GM21423 (cell line): ENCODE results near the gene OR7C1.
"Not testable (repeated sequence)": the region's sequence is repeated elsewhere in the genome, so short reads cannot be mapped to it uniquely, and the experiment has no call there.

Experiments used
- ATAC-seq: cut with Tn5 transposase; IDR thresholded peaks from one replicate; pipeline ENCODE4 v1.9.1; 2021; ENCODE audit warnings: mild to moderate bottlenecking, moderate library complexity; ENCODE audit not compliant: unreplicated experiment

Gene OR7C1

GRCh38 chr19:14785102-14785793 lies 49.7 kb downstream of the OR7C1 start:
- peak; percentile 37 for ATAC-seq

- ATAC-seq: peak; percentile 60
These were observed 50.3 kb downstream of the OR7C1 start for GRCh38 chr19:14784730-14785101.

GRCh38 chr19:14783410-14783998 lies 51.5 kb downstream of the OR7C1 start:
- not testable (repeated sequence) for ATAC-seq

- no peak for ATAC-seq
These were observed 52.2 kb downstream of the OR7C1 start for GRCh38 chr19:14782626-14783409.

- ATAC-seq: not testable (repeated sequence)
These were observed 53.1 kb downstream of the OR7C1 start for GRCh38 chr19:14781713-14782536.

GRCh38 chr19:14780622-14781225 lies 54.3 kb downstream of the OR7C1 start:
- not testable (repeated sequence) for ATAC-seq

- no peak for ATAC-seq
These were observed 55.8 kb downstream of the OR7C1 start for GRCh38 chr19:14779151-14779550.

- ATAC-seq: not testable (repeated sequence)
These were observed 56.7 kb downstream of the OR7C1 start, which contains the start of gene ADGRE2 for GRCh38 chr19:14778110-14778845. TSS of gene ADGRE2 (minus strand) at chr19:14778560. CDS start at chr19:14776756, 1,804 bp downstream.

- not testable (repeated sequence) for ATAC-seq
These were observed 57.3 kb downstream of the OR7C1 start for GRCh38 chr19:14777645-14778044.

GRCh38 chr19:14775869-14776586 lies 59.0 kb downstream of the OR7C1 start:
- ATAC-seq: no peak

- not testable (repeated sequence) for ATAC-seq
These were observed 59.7 kb downstream of the OR7C1 start for GRCh38 chr19:14775326-14775725.

GRCh38 chr19:14774373-14774772 lies 60.6 kb downstream of the OR7C1 start:
- ATAC-seq: no peak

GRCh38 chr19:14773722-14774121 lies 61.3 kb downstream of the OR7C1 start:
- not testable (repeated sequence) for ATAC-seq

GRCh38 chr19:14772995-14773394 lies 62.0 kb downstream of the OR7C1 start:
- ATAC-seq: no peak

GRCh38 chr19:14772467-14772866 lies 62.5 kb downstream of the OR7C1 start:
- no peak for ATAC-seq

- ATAC-seq: no peak
These were observed 63.8 kb downstream of the OR7C1 start for GRCh38 chr19:14770944-14771839.

GRCh38 chr19:14770136-14770535 lies 64.8 kb downstream of the OR7C1 start:
- ATAC-seq: no peak

GRCh38 chr19:14769201-14769600 lies 65.8 kb downstream of the OR7C1 start:
- ATAC-seq: no peak
